Activated CD4-positive, alpha-beta T cell treated with anti-CD3 and anti-CD28 coated beads for 36 hours (primary cell): ENCODE measurements around the gene ME3. TPM values are rescaled to one million over a fixed set of nuclear protein-coding genes. Genes with fewer than 3 reads are reported as not detected.

ENCODE experiments used
- ATAC-seq: fragments of 200-7000 bp; cut with Tn5 transposase; one replicate; pipeline ENCODE4 v1.10.0; 2021; ENCODE audit warnings: mild to moderate bottlenecking, moderate library complexity
- CTCF ChIA-PET: fragments of 350-600 bp; sonication (Branson Sonifier 250); formaldehyde crosslinking; loops from one replicate; lab custom pipeline; 2021; ENCODE audit warnings: antibody characterized with exemption; lab: Charles Lee
- POLR2A ChIA-PET: fragments of 350-600 bp; sonication (Branson Sonifier 250); formaldehyde crosslinking; loops from one replicate; lab custom pipeline; 2021; ENCODE audit warnings: antibody characterized with exemption, inconsistent platforms; lab: Charles Lee
- DNase-seq: peaks from one replicate; pipeline ENCODE4 v3.0.0-alpha.2; 2020
- H3K27ac Mint-ChIP-seq: one replicate; pipeline ENCODE4 v1.8.0; 2021; ENCODE audit warnings: mixed read lengths
- H3K27me3 Mint-ChIP-seq: one replicate; pipeline ENCODE4 v1.8.0; 2021; ENCODE audit warnings: mixed read lengths
- H3K36me3 Mint-ChIP-seq: one replicate; pipeline ENCODE4 v1.8.0; 2021; ENCODE audit warnings: low read depth, mixed read lengths
- H3K4me1 Mint-ChIP-seq: one replicate; pipeline ENCODE4 v1.8.0; 2021; ENCODE audit warnings: mixed read lengths
- H3K4me3 Mint-ChIP-seq: one replicate; pipeline ENCODE4 v1.8.0; 2021; ENCODE audit warnings: mild to moderate bottlenecking, moderate library complexity, mixed read lengths
- H3K9me3 Mint-ChIP-seq: one replicate; pipeline ENCODE4 v1.8.0; 2021; ENCODE audit warnings: low read depth, mixed read lengths
- intact Hi-C, 2 experiments: fragments of 100-400 bp; cut with DNase I in 1 of 2; cut with micrococcal nuclease in 1 of 2; formaldehyde crosslinking; loops; one replicate each; pipeline versions ENCODE4 v1.14.2 to v1.15.1; 2022 to 2024; cut with DNase I, micrococcal nuclease
- total RNA-seq, 2 experiments: library from RNA; stranded (reverse); gene quantifications; one replicate each; pipeline ENCODE4 v1.2.3, GENCODE V29; 2021

The ME3 gene
- total RNA-seq, 2 experiments from 2014 or later: 4.0 to 6.0 TPM

GRCh38 chr11:86636275-86636674 is 36.1 kb downstream of the ME3 start:
- CTCF ChIA-PET: interaction anchor here (0.7 to 1.3 kb wide), 3 partner anchors 11 to 204 kb away, joined by 3 to 4 read pairs (median 4); no protein-coding TSS in a partner anchor
- ATAC-seq (no peak), DNase-seq (no peak)
- Mint-ChIP-seq H3K27me3 (peaks cover 3% of the 10 kb centered on the region), H3K36me3 (no peaks in the 10 kb centered on the region), H3K9me3 (no peaks in the 10 kb centered on the region), H3K27ac (no peak overlapping the region), H3K4me1 (peaks cover 43% of the 10 kb centered on the region), H3K4me3 (no peak overlapping the region)
- POLR2A ChIA-PET: no interaction called here
- intact Hi-C loops: loop anchor here in 1 of 2 experiments (5.0 kb wide), 1 partner anchor 106 kb away; no protein-coding TSS in a partner anchor

GRCh38 chr11:86632499-86633269 is 39.7 kb downstream of the ME3 start:
- no peaks in the 10 kb centered on the region for H3K9me3 Mint-ChIP-seq
- CTCF ChIA-PET: interaction anchor here (0.8 kb wide), 2 partner anchors 14 to 128 kb away, joined by 3 read pairs; no protein-coding TSS in a partner anchor
- POLR2A ChIA-PET: no interaction called here
- H3K36me3 Mint-ChIP-seq: no peaks in the 10 kb centered on the region
- H3K4me3 Mint-ChIP-seq: no peak overlapping the region
- DNase-seq (peak; percentile 79), ATAC-seq (peak; percentile 98)
- H3K27ac Mint-ChIP-seq: no peak overlapping the region
- peaks cover 20% of the 10 kb centered on the region for H3K4me1 Mint-ChIP-seq
- intact Hi-C loops: no loop called here
- peaks cover 3% of the 10 kb centered on the region for H3K27me3 Mint-ChIP-seq

GRCh38 chr11:86630229-86630981 is 42.0 kb downstream of the ME3 start:
- CTCF ChIA-PET: interaction anchor here (1.1 to 2.2 kb wide), 2 partner anchors 22 to 173 kb away, joined by 4 to 7 read pairs; no protein-coding TSS in a partner anchor

GRCh38 chr11:86629045-86629706 is 43.2 kb downstream of the ME3 start:
- Mint-ChIP-seq H3K4me1 (peaks cover 11% of the 10 kb centered on the region), H3K36me3 (no peaks in the 10 kb centered on the region), H3K9me3 (no peaks in the 10 kb centered on the region), H3K27me3 (peaks cover 2% of the 10 kb centered on the region), H3K4me3 (no peak overlapping the region), H3K27ac (no peak overlapping the region)
- no peak for ATAC-seq
- intact Hi-C loops: no loop called here
- ChIA-PET CTCF (interaction anchor here (1.1 to 2.2 kb wide), 2 partner anchors 21 to 172 kb away, joined by 4 to 7 read pairs; no protein-coding TSS in a partner anchor), POLR2A (interaction anchor here (0.7 kb wide), 1 partner anchor 131 kb away, joined by 3 read pairs; no protein-coding TSS in a partner anchor)
- DNase-seq: no peak

More at GRCh38 chr11:86630229-86630981, 42.0 kb downstream of the ME3 start:
- DNase-seq (no peak), ATAC-seq (no peak)
- Mint-ChIP-seq H3K9me3 (no peaks in the 10 kb centered on the region), H3K27me3 (peaks cover 3% of the 10 kb centered on the region), H3K4me1 (peaks cover 11% of the 10 kb centered on the region), H3K27ac (no peak overlapping the region), H3K36me3 (no peaks in the 10 kb centered on the region), H3K4me3 (no peak overlapping the region)
- POLR2A ChIA-PET: no interaction called here
- intact Hi-C loops: no loop called here

- H3K9me3 Mint-ChIP-seq: no peaks in the 10 kb centered on the region
- POLR2A ChIA-PET: no interaction called here
- no peak overlapping the region for H3K4me3 Mint-ChIP-seq
- no peak overlapping the region for H3K27ac Mint-ChIP-seq
- no peaks in the 10 kb centered on the region for H3K36me3 Mint-ChIP-seq
- no peak for ATAC-seq
- intact Hi-C loops: no loop called here
- DNase-seq: no peak
- peaks cover 5% of the 10 kb centered on the region for H3K4me1 Mint-ChIP-seq
- CTCF ChIA-PET: interaction anchor here (1.1 kb wide), 2 partner anchors 11 to 20 kb away, joined by 3 read pairs; no protein-coding TSS in a partner anchor
- H3K27me3 Mint-ChIP-seq: peaks cover 2% of the 10 kb centered on the region
Observed at GRCh38 chr11:86627776-86628455, 44.5 kb downstream of the ME3 start.

GRCh38 chr11:86625981-86626380 is 46.4 kb downstream of the ME3 start:
- no peaks in the 10 kb centered on the region for H3K4me1 Mint-ChIP-seq
- intact Hi-C loops: no loop called here
- ChIA-PET CTCF (interaction anchor here (0.7 kb wide), 1 partner anchor 10 kb away, joined by 3 read pairs; no protein-coding TSS in a partner anchor), POLR2A (no interaction called here)
- peaks cover 2% of the 10 kb centered on the region for H3K9me3 Mint-ChIP-seq
- H3K36me3 Mint-ChIP-seq: no peaks in the 10 kb centered on the region
- H3K27me3 Mint-ChIP-seq: no peaks in the 10 kb centered on the region
- no peak overlapping the region for H3K27ac Mint-ChIP-seq
- ATAC-seq (no peak), DNase-seq (no peak)
- H3K4me3 Mint-ChIP-seq: no peak overlapping the region

GRCh38 chr11:86625544-86625943 is 46.9 kb downstream of the ME3 start:
- H3K9me3 Mint-ChIP-seq: peaks cover 2% of the 10 kb centered on the region

GRCh38 chr11:86624366-86624765 is 48.0 kb downstream of the ME3 start:
- Mint-ChIP-seq H3K27ac (no peak overlapping the region), H3K9me3 (peaks cover 6% of the 10 kb centered on the region), H3K4me3 (no peak overlapping the region), H3K27me3 (no peaks in the 10 kb centered on the region), H3K4me1 (no peaks in the 10 kb centered on the region), H3K36me3 (no peaks in the 10 kb centered on the region)
- ChIA-PET CTCF (interaction anchor here (1.0 to 1.8 kb wide), 2 partner anchors 16 to 90 kb away, joined by 3 to 5 read pairs; no protein-coding TSS in a partner anchor), POLR2A (no interaction called here)
- intact Hi-C loops: no loop called here
- ATAC-seq (no peak), DNase-seq (no peak)

More at GRCh38 chr11:86625544-86625943, 46.9 kb downstream of the ME3 start:
- DNase-seq: no peak
- peak; percentile 49 for ATAC-seq
- Mint-ChIP-seq H3K4me3 (no peak overlapping the region), H3K27me3 (no peaks in the 10 kb centered on the region), H3K27ac (no peak overlapping the region), H3K4me1 (no peaks in the 10 kb centered on the region), H3K36me3 (no peaks in the 10 kb centered on the region)
- POLR2A ChIA-PET: no interaction called here
- intact Hi-C loops: no loop called here
- CTCF ChIA-PET: interaction anchor here (0.7 to 1.8 kb wide), 2 partner anchors 10 to 17 kb away, joined by 3 to 5 read pairs; no protein-coding TSS in a partner anchor

GRCh38 chr11:86623736-86624135 is 48.7 kb downstream of the ME3 start:
- no peak for ATAC-seq
- H3K4me1 Mint-ChIP-seq: no peaks in the 10 kb centered on the region
- H3K27ac Mint-ChIP-seq: no peak overlapping the region
- ChIA-PET POLR2A (interaction anchor here (0.6 kb wide), 1 partner anchor 559 kb away, joined by 4 read pairs; no protein-coding TSS in a partner anchor), CTCF (interaction anchor here (0.9 kb wide), 1 partner anchor 15 kb away, joined by 3 read pairs; no protein-coding TSS in a partner anchor)
- no peaks in the 10 kb centered on the region for H3K36me3 Mint-ChIP-seq
- no peak for DNase-seq
- intact Hi-C loops: no loop called here
- peaks cover 9% of the 10 kb centered on the region for H3K9me3 Mint-ChIP-seq
- H3K27me3 Mint-ChIP-seq: no peaks in the 10 kb centered on the region
- no peak overlapping the region for H3K4me3 Mint-ChIP-seq

GRCh38 chr11:86623041-86623621 is 49.3 kb downstream of the ME3 start:
- H3K27ac Mint-ChIP-seq: no peak overlapping the region
- ChIA-PET POLR2A (no interaction called here), CTCF (interaction anchor here (0.9 kb wide), 1 partner anchor 15 kb away, joined by 3 read pairs; no protein-coding TSS in a partner anchor)

More at GRCh38 chr11:86623041-86623621, 49.3 kb downstream of the ME3 start:
- ATAC-seq (no peak), DNase-seq (no peak)
- H3K36me3 Mint-ChIP-seq: no peaks in the 10 kb centered on the region
- intact Hi-C loops: no loop called here
- H3K9me3 Mint-ChIP-seq: peaks cover 9% of the 10 kb centered on the region
- no peaks in the 10 kb centered on the region for H3K27me3 Mint-ChIP-seq
- no peaks in the 10 kb centered on the region for H3K4me1 Mint-ChIP-seq
- H3K4me3 Mint-ChIP-seq: no peak overlapping the region
